B cell (primary cell): ENCODE results near the gene HHEX. TPM values are rescaled to one million over a fixed set of nuclear protein-coding genes. Genes with fewer than 3 reads are reported as not detected.

Experiments used
- ATAC-seq: fragments of 200-7000 bp; cut with Tn5 transposase; one replicate; pipeline ENCODE4 v1.10.0; 2021; ENCODE audit warnings: low read depth, mild to moderate bottlenecking, moderate number of reproducible peaks, moderate library complexity
- CTCF ChIA-PET: fragments of 350-600 bp; sonication (Branson Sonifier 250); formaldehyde crosslinking; loops from one replicate; lab custom pipeline; 2021; ENCODE audit warnings: antibody characterized with exemption, inconsistent platforms; lab: Charles Lee
- POLR2A ChIA-PET: fragments of 350-600 bp; sonication (Branson Sonifier 250); formaldehyde crosslinking; loops from one replicate; lab custom pipeline; 2021; ENCODE audit warnings: antibody characterized with exemption; lab: Charles Lee
- DNase-seq: peaks from one replicate; pipeline ENCODE4 v3.0.0; 2013
- H2AFZ ChIP-seq: 2 replicates; pipeline ENCODE4 v1.6.1; 2012; ENCODE audit warnings: mild to moderate bottlenecking, low read depth, low read length; ENCODE audit not compliant: insufficient read depth, poor library complexity, severe bottlenecking
- H3K27ac ChIP-seq, 2 donors: 1 replicate in 1 of 2; 2 replicates in 1 of 2; pipeline ENCODE4 v1.5.1; 2012 to 2013; ENCODE audit warnings: low read length in 2 of 2, mild to moderate bottlenecking in 2 of 2, moderate library complexity in 1 of 2
- H3K27me3 ChIP-seq, 4 experiments: fragments of 200-600 bp in 1 of 4; sonication (generic) in 1 of 4; replicated peaks in 1 of 4; 1 replicate in 2 of 4; 2 replicates in 2 of 4; pipeline versions ENCODE4 v1.6.1 to v1.7.0; 2013 to 2016; ENCODE audit warnings: low read length in 3 of 4, mild to moderate bottlenecking in 2 of 4, mixed read lengths in 1 of 4, moderate library complexity in 1 of 4; ENCODE audit not compliant: insufficient read depth in 4 of 4, control insufficient read depth in 3 of 4; ENCODE audit errors: control extremely low read depth in 1 of 4
- H3K36me3 ChIP-seq, 2 experiments: replicated peaks in 1 of 2; 1 replicate in 1 of 2; 2 replicates in 1 of 2; pipeline versions ENCODE4 v1.6.1 to v1.7.1; 2013; ENCODE audit warnings: low read length in 1 of 2; ENCODE audit not compliant: insufficient read depth in 2 of 2, control insufficient read depth in 1 of 2; ENCODE audit errors: control extremely low read depth in 1 of 2, extremely low read depth in 1 of 2
- H3K4me1 ChIP-seq, 2 donors: fragments of 200-600 bp in 1 of 2; sonication (generic) in 1 of 2; 1 replicate in 1 of 2; 2 replicates in 1 of 2; pipeline versions ENCODE4 v1.5.1 to v1.6.1; 2013 to 2017; ENCODE audit warnings: low read length in 2 of 2; ENCODE audit not compliant: control insufficient read depth in 2 of 2, insufficient read depth in 2 of 2
- H3K4me2 ChIP-seq: replicated peaks from 2 replicates; pipeline ENCODE3; 2012; ENCODE audit warnings: mild to moderate bottlenecking, low read depth, low read length; ENCODE audit not compliant: poor library complexity, severe bottlenecking
- H3K4me3 ChIP-seq, 5 experiments: fragments of 200-600 bp in 1 of 5; sonication (generic) in 1 of 5; 1 replicate in 3 of 5; 2 replicates in 2 of 5; pipeline versions ENCODE4 v1.5.1 to v1.7.0; 2011 to 2016; ENCODE audit warnings: low read length in 4 of 5, mild to moderate bottlenecking in 4 of 5, low read depth in 2 of 5, control low read depth in 1 of 5, moderate library complexity in 1 of 5; ENCODE audit not compliant: insufficient read depth in 1 of 5; ENCODE audit errors: control extremely low read depth in 1 of 5, extremely low read depth in 1 of 5
- H3K79me2 ChIP-seq: fragments of 200-600 bp; sonication (generic); one replicate; pipeline ENCODE4 v1.6.0; 2016; ENCODE audit warnings: low read length; ENCODE audit not compliant: control insufficient read depth, insufficient read depth
- H3K9ac ChIP-seq: fragments of 200-600 bp; sonication (generic); 2 replicates; pipeline ENCODE4 v1.6.1; 2017; ENCODE audit warnings: mild to moderate bottlenecking, low read length, moderate library complexity
- H3K9me3 ChIP-seq, 3 donors: one replicate each; pipeline versions ENCODE4 v1.6.1 to v1.7.1; 2013; ENCODE audit warnings: low read length in 2 of 3; ENCODE audit not compliant: control insufficient read depth in 2 of 3, insufficient read depth in 1 of 3; ENCODE audit errors: control extremely low read depth in 1 of 3
- H4K20me1 ChIP-seq: 2 replicates; pipeline ENCODE4 v1.6.0; 2012; ENCODE audit warnings: mild to moderate bottlenecking, low read length; ENCODE audit not compliant: insufficient read depth, control insufficient read depth, poor library complexity, severe bottlenecking
- H3K27ac Mint-ChIP-seq: one replicate; pipeline ENCODE4 v1.8.0; 2021; ENCODE audit warnings: mixed read lengths
- H3K27me3 Mint-ChIP-seq: one replicate; pipeline ENCODE4 v1.8.0; 2021; ENCODE audit warnings: mixed read lengths
- H3K4me1 Mint-ChIP-seq: one replicate; pipeline ENCODE4 v1.8.0; 2021; ENCODE audit warnings: mixed read lengths
- H3K4me3 Mint-ChIP-seq: one replicate; pipeline ENCODE4 v1.8.0; 2021; ENCODE audit warnings: mixed read lengths
- H3K9me3 Mint-ChIP-seq: one replicate; pipeline ENCODE4 v1.8.0; 2022; ENCODE audit warnings: mixed read lengths; ENCODE audit not compliant: insufficient read depth
- EZH2 ChIP-seq: IDR thresholded peaks from 2 replicates; pipeline ENCODE4 v1.6.1; 2012; ENCODE audit warnings: borderline replicate concordance, low read depth, mild to moderate bottlenecking, moderate library complexity, low read length; ENCODE audit not compliant: insufficient read depth, poor library complexity, severe bottlenecking
- WGBS: methylation state at CpG from one replicate; pipeline ENCODE4 v1.1.5; 2013; ENCODE audit warnings: missing lambda C conversion rate; ENCODE audit not compliant: insufficient coverage; 5-methylcytosine and 5-hydroxymethylcytosine counted together
- intact Hi-C: fragments of 100-400 bp; cut with micrococcal nuclease; formaldehyde crosslinking; loops from one replicate; pipeline ENCODE4 v1.10.0; 2022
- polyA plus RNA-seq: library from polyadenylated mRNA; depleted of rRNA; stranded (reverse); fragments of >200 nt; gene quantifications from 2 replicates; pipeline ENCODE4 v1.2.3, GENCODE V29; 2012
- total RNA-seq, 2 donors: library from RNA; stranded (reverse); fragments of 120-200 nt in 1 of 2; gene quantifications; 1 replicate in 1 of 2; 2 replicates in 1 of 2; pipeline versions ENCODE4 v1.2.3 to v1.2.4, GENCODE V29; 2013 to 2022
- TF ChIP-seq, protein P1 (sequence below): fragments of 200-600 bp; IDR thresholded peaks from one replicate; pipeline ENCODE4 v1.8.0; 2022; ENCODE audit warnings: antibody characterized with exemption, mild to moderate bottlenecking

HHEX gene
- total and polyA plus RNA-seq, 2 donors (not counting 1 experiment from before 2014, with no cell fraction given) = 96.9 to 149 TPM

DNA sequence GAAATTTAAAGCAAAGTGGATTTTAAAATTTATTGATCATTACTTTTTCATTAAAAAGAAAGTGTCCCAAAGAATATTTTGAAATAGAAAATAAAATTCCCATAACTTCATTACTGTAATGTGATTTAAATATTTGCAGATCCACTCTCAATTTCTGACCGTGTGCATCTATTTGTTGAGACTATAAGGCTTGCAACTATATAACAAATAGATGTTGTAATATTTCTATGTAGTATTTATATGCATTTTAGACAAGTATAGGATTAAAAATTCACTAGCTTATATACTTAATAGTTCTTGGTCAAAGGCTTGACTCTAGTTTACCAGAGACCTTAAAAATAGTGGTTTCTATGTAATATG is 3.8 kb downstream of the HHEX start:
- peaks cover 16 to 39% of the 10 kb centered on the region in 2 experiments for H3K36me3 ChIP-seq
- H3K4me2 ChIP-seq = peak overlapping the region; percentile 94
- no peaks in the 10 kb centered on the region for H3K9me3 ChIP-seq
- DNase-seq (no peak), ATAC-seq (no peak)
- intact Hi-C loops = loop anchor here (5.0 kb wide), 1 partner anchor 401 kb away; the partner anchor contains the start of genes CPEB3 and MARCHF5
- H3K9ac ChIP-seq = no peak overlapping the region
- CTCF ChIA-PET = interaction anchor here (2.0 to 8.1 kb wide), 3 partner anchors 19 to 154 kb away, joined by 6 to 73 read pairs (median 63); partner anchors contain the start of gene EXOC6
- H2AFZ ChIP-seq = no peak overlapping the region
- peaks cover 65% of the 10 kb centered on the region for H3K79me2 ChIP-seq
- Mint-ChIP-seq H3K4me1 (peaks cover 65% of the 10 kb centered on the region), H3K9me3 (no peaks in the 10 kb centered on the region), H3K27ac (no peak overlapping the region), H3K27me3 (no peaks in the 10 kb centered on the region), H3K4me3 (peak overlapping the region; percentile 49)
- POLR2A ChIA-PET = interaction anchor here (0.6 to 5.3 kb wide), 4 partner anchors 28 to 102 kb away, joined by 3 to 77 read pairs (median 21); partner anchors contain the start of gene KIF11
- H4K20me1 ChIP-seq = peaks cover 4% of the 10 kb centered on the region
- H3K27ac ChIP-seq = peak overlapping the region in 1 of 2 donors; percentile 89
- TF ChIP-seq EZH2 = no peak
- TF ChIP-seq, protein P1, sequence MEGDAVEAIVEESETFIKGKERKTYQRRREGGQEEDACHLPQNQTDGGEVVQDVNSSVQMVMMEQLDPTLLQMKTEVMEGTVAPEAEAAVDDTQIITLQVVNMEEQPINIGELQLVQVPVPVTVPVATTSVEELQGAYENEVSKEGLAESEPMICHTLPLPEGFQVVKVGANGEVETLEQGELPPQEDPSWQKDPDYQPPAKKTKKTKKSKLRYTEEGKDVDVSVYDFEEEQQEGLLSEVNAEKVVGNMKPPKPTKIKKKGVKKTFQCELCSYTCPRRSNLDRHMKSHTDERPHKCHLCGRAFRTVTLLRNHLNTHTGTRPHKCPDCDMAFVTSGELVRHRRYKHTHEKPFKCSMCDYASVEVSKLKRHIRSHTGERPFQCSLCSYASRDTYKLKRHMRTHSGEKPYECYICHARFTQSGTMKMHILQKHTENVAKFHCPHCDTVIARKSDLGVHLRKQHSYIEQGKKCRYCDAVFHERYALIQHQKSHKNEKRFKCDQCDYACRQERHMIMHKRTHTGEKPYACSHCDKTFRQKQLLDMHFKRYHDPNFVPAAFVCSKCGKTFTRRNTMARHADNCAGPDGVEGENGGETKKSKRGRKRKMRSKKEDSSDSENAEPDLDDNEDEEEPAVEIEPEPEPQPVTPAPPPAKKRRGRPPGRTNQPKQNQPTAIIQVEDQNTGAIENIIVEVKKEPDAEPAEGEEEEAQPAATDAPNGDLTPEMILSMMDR = no peak
- peaks cover 42 to 49% of the 10 kb centered on the region in 2 donors for H3K4me1 ChIP-seq
- WGBS = no CpG with 5 or more reads among the region's 1 CpG
- peak overlapping the region in 1 of 5 experiments; percentile 83 for H3K4me3 ChIP-seq
- no peaks in the 10 kb centered on the region for H3K27me3 ChIP-seq
